CD4-positive, alpha-beta memory T cell (primary cell): ENCODE results near the gene RASA3. TPM values are rescaled to one million over a fixed set of nuclear protein-coding genes. Genes with fewer than 3 reads are reported as not detected.

ENCODE experiments used
- CTCF ChIA-PET: fragments of 350-600 bp; sonication (Branson Sonifier 250); formaldehyde crosslinking; loops from one replicate; lab custom pipeline; 2021; ENCODE audit warnings: inconsistent platforms; ENCODE audit not compliant: partially characterized antibody; lab: Charles Lee
- POLR2A ChIA-PET: fragments of 350-600 bp; sonication (Branson Sonifier 250); formaldehyde crosslinking; loops from one replicate; lab custom pipeline; 2021; ENCODE audit not compliant: partially characterized antibody; lab: Charles Lee
- DNase-seq, 5 donors: peaks; one replicate each; pipeline versions ENCODE4 v3.0.0 to v3.0.0-alpha.2; 2020 to 2022; ENCODE audit warnings: mixed read lengths in 1 of 5
- H3K27ac ChIP-seq: one replicate; pipeline ENCODE4 v1.7.0; 2013; ENCODE audit warnings: low read depth, low read length
- H3K27me3 ChIP-seq: 2 replicates; pipeline ENCODE4 v1.7.0; 2013; ENCODE audit warnings: mild to moderate bottlenecking, low read length, moderate library complexity; ENCODE audit not compliant: insufficient read depth
- H3K36me3 ChIP-seq: 2 replicates; pipeline ENCODE4 v1.7.0; 2013; ENCODE audit warnings: mild to moderate bottlenecking, low read length, moderate library complexity; ENCODE audit not compliant: insufficient read depth
- H3K4me1 ChIP-seq: 2 replicates; pipeline ENCODE4 v1.7.0; 2013; ENCODE audit warnings: mild to moderate bottlenecking, low read length, moderate library complexity; ENCODE audit not compliant: insufficient read depth
- H3K4me3 ChIP-seq, 2 donors: one replicate each; pipeline ENCODE4 v1.7.0; 2013; ENCODE audit warnings: low read length in 2 of 2, mild to moderate bottlenecking in 1 of 2
- H3K9me3 ChIP-seq, 2 donors: one replicate each; pipeline ENCODE4 v1.7.0; 2013; ENCODE audit warnings: low read length in 2 of 2, control low read depth in 1 of 2; ENCODE audit not compliant: control insufficient read depth in 1 of 2
- H3K27ac Mint-ChIP-seq, 7 donors: one replicate each; pipeline ENCODE4 v1.8.0; 2020 to 2021; ENCODE audit warnings: mixed read lengths in 7 of 7, mild to moderate bottlenecking in 6 of 7, inconsistent platforms in 3 of 7, moderate library complexity in 3 of 7
- H3K27me3 Mint-ChIP-seq, 2 donors: one replicate each; pipeline ENCODE4 v1.8.0; 2020 to 2021; ENCODE audit warnings: mixed read lengths in 2 of 2
- H3K36me3 Mint-ChIP-seq, 2 donors: one replicate each; pipeline ENCODE4 v1.8.0; 2020 to 2021; ENCODE audit warnings: mixed read lengths in 2 of 2, inconsistent platforms in 1 of 2, mild to moderate bottlenecking in 1 of 2
- H3K4me1 Mint-ChIP-seq, 4 donors: one replicate each; pipeline ENCODE4 v1.8.0; 2020 to 2021; ENCODE audit warnings: mixed read lengths in 4 of 4, mild to moderate bottlenecking in 1 of 4
- H3K4me3 Mint-ChIP-seq, 8 donors: one replicate each; pipeline ENCODE4 v1.8.0; 2020 to 2021; ENCODE audit warnings: mixed read lengths in 8 of 8, mild to moderate bottlenecking in 7 of 8, moderate library complexity in 6 of 8, inconsistent platforms in 3 of 8
- H3K9me3 Mint-ChIP-seq, 8 donors: one replicate each; pipeline ENCODE4 v1.8.0; 2020 to 2021; ENCODE audit warnings: mixed read lengths in 8 of 8, mild to moderate bottlenecking in 5 of 8, inconsistent platforms in 3 of 8, moderate library complexity in 1 of 8
- intact Hi-C: fragments of 100-400 bp; cut with micrococcal nuclease; formaldehyde crosslinking; loops from one replicate; pipeline ENCODE4 v1.15.1; 2023
- polyA plus RNA-seq, 2 donors: library from polyadenylated mRNA; unstranded; fragments of 300-500 nt; fragmentation: Illumina TruSeq; gene quantifications; one replicate each; pipeline ENCODE4 v1.2.3, GENCODE V29; 2021
- total RNA-seq, 2 experiments: library from RNA; stranded (reverse); gene quantifications; one replicate each; pipeline ENCODE4 v1.2.3, GENCODE V29; 2021

The RASA3 gene
- total and polyA plus RNA-seq, 4 experiments from 2014 or later: 65.5 to 174 (median 156) TPM

GRCh38 chr13:114043421-114044053, 88.9 kb downstream of the RASA3 start:
- H3K9me3 Mint-ChIP-seq: peaks cover 0 to 19% (median 0%) of the 10 kb centered on the region in 8 donors
- no peaks in the 10 kb centered on the region for H3K27me3 ChIP-seq
- H3K4me1 ChIP-seq: peaks cover 33% of the 10 kb centered on the region
- no peaks in the 10 kb centered on the region for H3K9me3 ChIP-seq
- H3K27ac Mint-ChIP-seq: peak overlapping the region in 4 of 7 donors; percentile 76 to 90 (median 84)
- no peak for DNase-seq
- H3K4me1 Mint-ChIP-seq: peaks cover 27 to 66% (median 43%) of the 10 kb centered on the region in 4 donors
- peaks cover 44% of the 10 kb centered on the region for H3K36me3 ChIP-seq
- intact Hi-C loops: no loop called here
- H3K4me3 Mint-ChIP-seq: peak overlapping the region in 2 of 8 donors; percentile 36 to 54
- ChIA-PET CTCF (no interaction called here), POLR2A (interaction anchor here (0.7 kb wide), 1 partner anchor 88 kb away, joined by 3 read pairs; no protein-coding TSS in a partner anchor)
- H3K36me3 Mint-ChIP-seq: peaks cover 47 to 52% of the 10 kb centered on the region in 2 donors
- H3K27ac ChIP-seq: no peak overlapping the region
- no peak overlapping the region for H3K4me3 ChIP-seq
- no peaks in the 10 kb centered on the region for H3K27me3 Mint-ChIP-seq

DNA sequence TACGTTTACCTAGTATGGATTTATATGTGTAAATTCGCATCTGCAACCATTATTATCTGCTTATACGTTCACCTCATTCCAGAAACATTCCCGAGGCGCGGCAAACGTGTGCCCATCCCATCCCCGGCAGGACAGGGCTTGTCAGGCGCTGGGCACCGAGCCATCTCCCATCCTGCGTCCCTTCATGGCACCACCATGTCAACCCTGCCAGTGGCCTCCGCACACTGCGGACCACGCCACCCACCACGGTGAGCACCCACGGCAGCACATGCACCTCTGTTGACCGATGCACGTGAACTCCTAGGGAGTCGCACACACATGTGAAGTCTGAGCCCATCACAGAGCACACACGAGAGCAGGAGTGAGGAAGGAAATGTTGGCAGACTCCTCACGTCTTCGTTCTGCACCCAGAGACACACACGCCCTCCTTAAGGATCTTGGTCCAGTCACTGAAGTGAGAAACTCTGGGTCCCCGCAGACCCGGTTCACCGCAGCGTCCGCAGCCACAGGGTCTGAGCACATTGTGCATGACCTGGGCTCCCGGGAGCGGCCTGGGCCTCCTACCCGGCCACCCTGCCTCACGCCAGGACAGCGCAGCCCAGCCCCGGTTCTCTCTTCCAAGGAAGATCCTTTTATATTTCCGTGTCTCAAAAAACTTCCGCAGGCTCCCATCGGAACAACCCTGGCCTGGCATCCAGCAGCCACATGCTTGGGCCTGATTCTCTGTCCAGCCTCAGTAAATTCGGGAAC, 90.2 kb downstream of the RASA3 start:
- CTCF ChIA-PET: no interaction called here
- H3K9me3 Mint-ChIP-seq: peaks cover 0 to 19% (median 0%) of the 10 kb centered on the region in 8 donors
- DNase-seq: no peak
- no peaks in the 10 kb centered on the region for H3K9me3 ChIP-seq
- H3K4me1 ChIP-seq: peaks cover 22% of the 10 kb centered on the region
- H3K4me1 Mint-ChIP-seq: peaks cover 29 to 68% (median 41%) of the 10 kb centered on the region in 4 donors
- no peaks in the 10 kb centered on the region for H3K27me3 Mint-ChIP-seq
- peaks cover 50% of the 10 kb centered on the region for H3K36me3 ChIP-seq
- intact Hi-C loops: no loop called here
- H3K4me3 ChIP-seq: no peak overlapping the region
- POLR2A ChIA-PET: no interaction called here
- peak overlapping the region in 4 of 7 donors; percentile 68 to 87 (median 78) for H3K27ac Mint-ChIP-seq
- H3K27me3 ChIP-seq: no peaks in the 10 kb centered on the region
- peaks cover 49 to 57% of the 10 kb centered on the region in 2 donors for H3K36me3 Mint-ChIP-seq
- no peak overlapping the region for H3K27ac ChIP-seq
- peak overlapping the region in 3 of 8 donors; percentile 31 to 43 (median 38) for H3K4me3 Mint-ChIP-seq

- Mint-ChIP-seq H3K27ac (peak overlapping the region in 5 of 7 donors; percentile 35 to 85 (median 56)), H3K36me3 (peaks cover 49 to 57% of the 10 kb centered on the region in 2 donors), H3K4me3 (no peak overlapping the region), H3K27me3 (no peaks in the 10 kb centered on the region), H3K4me1 (peaks cover 22 to 65% (median 38%) of the 10 kb centered on the region in 4 donors), H3K9me3 (peaks cover 0 to 17% (median 0%) of the 10 kb centered on the region in 8 donors)
- no peaks in the 10 kb centered on the region for H3K27me3 ChIP-seq
- H3K27ac ChIP-seq: no peak overlapping the region
- peaks cover 15% of the 10 kb centered on the region for H3K4me1 ChIP-seq
- POLR2A ChIA-PET: no interaction called here
- CTCF ChIA-PET: no interaction called here
- H3K4me3 ChIP-seq: no peak overlapping the region
- DNase-seq: no peak
- intact Hi-C loops: no loop called here
- no peaks in the 10 kb centered on the region for H3K9me3 ChIP-seq
- H3K36me3 ChIP-seq: peaks cover 55% of the 10 kb centered on the region
Measured at GRCh38 chr13:114041493-114041892, 90.9 kb downstream of the RASA3 start.

DNA sequence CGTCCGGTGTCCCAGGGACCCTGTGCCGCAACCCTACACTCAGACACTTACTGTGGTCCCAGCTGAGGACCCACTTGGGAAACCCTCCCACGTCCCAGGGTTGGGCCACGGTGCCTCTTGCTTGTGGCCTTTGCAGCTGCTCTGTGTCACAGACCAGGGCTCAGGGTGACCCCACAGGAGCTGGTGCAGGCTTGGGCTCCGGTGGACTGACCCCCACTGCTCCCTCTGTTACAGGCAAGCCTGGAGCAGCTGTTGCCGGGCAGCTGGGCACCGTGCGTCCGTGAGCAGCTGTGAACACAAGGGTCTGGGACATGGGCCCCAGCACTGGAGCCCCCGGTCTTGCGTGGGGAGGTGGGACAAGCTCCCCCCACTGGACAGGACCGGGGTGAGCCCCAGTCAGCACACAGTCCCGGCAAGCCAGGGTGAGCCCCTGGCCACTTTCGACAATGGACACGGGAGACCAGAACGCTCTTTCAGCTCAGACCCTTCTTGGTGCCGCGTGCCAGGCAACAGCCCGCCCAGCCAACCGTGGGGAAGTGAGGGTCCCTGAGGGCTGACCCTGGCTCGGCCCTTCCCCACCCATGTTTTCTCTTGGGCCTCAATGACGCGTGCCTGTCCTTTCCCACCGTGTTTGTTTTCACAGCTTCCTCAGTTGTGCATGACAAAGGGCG, 92.8 kb downstream of the RASA3 start:
- Mint-ChIP-seq H3K4me3 (no peak overlapping the region), H3K27me3 (no peaks in the 10 kb centered on the region), H3K4me1 (peaks cover 15 to 58% (median 25%) of the 10 kb centered on the region in 4 donors), H3K36me3 (peaks cover 38 to 54% of the 10 kb centered on the region in 2 donors), H3K27ac (peak overlapping the region in 1 of 7 donors; percentile 64), H3K9me3 (peaks cover 0 to 11% (median 0%) of the 10 kb centered on the region in 8 donors)
- H3K27ac ChIP-seq: no peak overlapping the region
- peaks cover 11% of the 10 kb centered on the region for H3K4me1 ChIP-seq
- H3K36me3 ChIP-seq: peaks cover 66% of the 10 kb centered on the region
- POLR2A ChIA-PET: interaction anchor here (1.2 kb wide), 1 partner anchor 26 kb away, joined by 3 read pairs; no protein-coding TSS in a partner anchor
- DNase-seq: no peak
- H3K9me3 ChIP-seq: no peaks in the 10 kb centered on the region
- intact Hi-C loops: no loop called here
- no peaks in the 10 kb centered on the region for H3K27me3 ChIP-seq
- H3K4me3 ChIP-seq: no peak overlapping the region
- CTCF ChIA-PET: no interaction called here

DNA sequence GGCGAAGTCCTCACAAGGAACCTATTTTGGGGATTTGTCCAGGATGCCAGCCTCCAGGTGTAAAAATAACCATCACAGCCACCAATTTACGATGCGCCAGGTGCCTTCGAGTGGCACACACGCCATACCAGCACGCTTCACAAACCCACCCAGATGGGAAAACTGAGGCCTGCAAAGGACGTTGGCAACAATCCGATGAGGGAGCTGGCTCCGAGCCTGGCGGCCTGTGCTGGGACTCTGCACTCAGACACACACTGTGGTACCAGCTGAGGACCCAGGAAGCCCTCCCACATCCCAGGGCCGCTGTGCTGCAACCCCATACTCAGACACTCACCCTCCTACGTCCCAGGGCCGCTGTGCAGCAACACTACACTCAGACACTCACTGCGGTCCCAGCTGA, 93.5 kb downstream of the RASA3 start:
- peaks cover 70% of the 10 kb centered on the region for H3K36me3 ChIP-seq
- Mint-ChIP-seq H3K9me3 (peaks cover 0 to 12% (median 0%) of the 10 kb centered on the region in 8 donors), H3K4me1 (peaks cover 14 to 63% (median 26%) of the 10 kb centered on the region in 4 donors), H3K27ac (peak overlapping the region in 3 of 7 donors; percentile 64 to 70 (median 64)), H3K27me3 (no peaks in the 10 kb centered on the region), H3K36me3 (peaks cover 38 to 56% of the 10 kb centered on the region in 2 donors), H3K4me3 (peak overlapping the region in 1 of 8 donors; percentile 32)
- intact Hi-C loops: no loop called here
- H3K27me3 ChIP-seq: no peaks in the 10 kb centered on the region
- no peak for DNase-seq
- ChIA-PET POLR2A (interaction anchor here (1.2 kb wide), 1 partner anchor 27 kb away, joined by 3 read pairs; no protein-coding TSS in a partner anchor), CTCF (no interaction called here)
- peaks cover 18% of the 10 kb centered on the region for H3K4me1 ChIP-seq
- H3K27ac ChIP-seq: no peak overlapping the region
- no peak overlapping the region for H3K4me3 ChIP-seq
- H3K9me3 ChIP-seq: no peaks in the 10 kb centered on the region

DNA sequence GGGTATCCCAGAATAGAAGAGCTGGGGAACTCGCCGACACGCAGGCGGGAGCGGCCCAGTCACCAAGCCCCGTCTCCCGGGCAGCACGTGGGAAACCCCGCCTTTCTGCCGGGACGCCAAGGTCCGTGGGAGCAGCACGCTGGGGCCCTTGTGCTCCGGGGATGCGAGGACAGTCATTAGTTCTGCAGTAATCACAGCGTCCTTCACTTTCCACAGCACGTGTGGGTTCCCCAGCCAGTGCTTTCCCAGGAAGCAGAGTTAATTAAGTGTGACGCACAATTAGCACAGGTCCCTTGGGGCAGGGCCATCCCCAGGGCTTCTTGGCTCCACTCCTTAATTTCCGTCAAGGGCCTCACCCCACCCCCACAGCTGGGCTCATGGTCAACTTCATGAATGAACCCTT, 94.2 kb downstream of the RASA3 start:
- Histone ChIP-seq H3K4me1 (peaks cover 25% of the 10 kb centered on the region), H3K27ac (no peak overlapping the region), H3K9me3 (no peaks in the 10 kb centered on the region), H3K36me3 (peaks cover 70% of the 10 kb centered on the region), H3K4me3 (no peak overlapping the region), H3K27me3 (no peaks in the 10 kb centered on the region)
- CTCF ChIA-PET: interaction anchor here (0.7 to 1.1 kb wide), 2 partner anchors 21 to 72 kb away, joined by 3 read pairs; no protein-coding TSS in a partner anchor
- peaks cover 12 to 61% (median 23%) of the 10 kb centered on the region in 4 donors for H3K4me1 Mint-ChIP-seq
- peaks cover 35 to 53% of the 10 kb centered on the region in 2 donors for H3K36me3 Mint-ChIP-seq
- no peak for DNase-seq
- no peak overlapping the region for H3K27ac Mint-ChIP-seq
- H3K27me3 Mint-ChIP-seq: no peaks in the 10 kb centered on the region
- POLR2A ChIA-PET: no interaction called here
- H3K9me3 Mint-ChIP-seq: peaks cover 0 to 12% (median 0%) of the 10 kb centered on the region in 8 donors
- intact Hi-C loops: no loop called here
- no peak overlapping the region for H3K4me3 Mint-ChIP-seq
